ENCODE results near the gene ARHGAP9. TPM values are rescaled to one million over a fixed set of nuclear protein-coding genes. Genes with fewer than 3 reads are reported as not detected.
A peak's percentile ranks its signal among the peaks of the same experiment; 100 is the strongest.
"Not testable (repeated sequence)": the region's sequence is repeated elsewhere in the genome, so short reads cannot be mapped to it uniquely, and the experiment has no call there.

Gene ARHGAP9
- total RNA-seq, 1 donor from 2014 or later = 54.2 TPM

- Histone ChIP-seq H3K4me3 (peak overlapping the region; percentile 90), H3K9me3 (no peaks in the 10 kb centered on the region), H3K27ac (peak overlapping the region; percentile 97), H3K36me3 (peaks cover 47% of the 10 kb centered on the region), H3K27me3 (ENCODE audit: low read depth) (no peaks in the 10 kb centered on the region), H3K4me1 (peaks cover 42% of the 10 kb centered on the region)
- intact Hi-C loops (cut with DNase I) = no loop called here
- DNase-seq (no peak), ATAC-seq (no peak)
- TF ChIP-seq, protein P1, sequence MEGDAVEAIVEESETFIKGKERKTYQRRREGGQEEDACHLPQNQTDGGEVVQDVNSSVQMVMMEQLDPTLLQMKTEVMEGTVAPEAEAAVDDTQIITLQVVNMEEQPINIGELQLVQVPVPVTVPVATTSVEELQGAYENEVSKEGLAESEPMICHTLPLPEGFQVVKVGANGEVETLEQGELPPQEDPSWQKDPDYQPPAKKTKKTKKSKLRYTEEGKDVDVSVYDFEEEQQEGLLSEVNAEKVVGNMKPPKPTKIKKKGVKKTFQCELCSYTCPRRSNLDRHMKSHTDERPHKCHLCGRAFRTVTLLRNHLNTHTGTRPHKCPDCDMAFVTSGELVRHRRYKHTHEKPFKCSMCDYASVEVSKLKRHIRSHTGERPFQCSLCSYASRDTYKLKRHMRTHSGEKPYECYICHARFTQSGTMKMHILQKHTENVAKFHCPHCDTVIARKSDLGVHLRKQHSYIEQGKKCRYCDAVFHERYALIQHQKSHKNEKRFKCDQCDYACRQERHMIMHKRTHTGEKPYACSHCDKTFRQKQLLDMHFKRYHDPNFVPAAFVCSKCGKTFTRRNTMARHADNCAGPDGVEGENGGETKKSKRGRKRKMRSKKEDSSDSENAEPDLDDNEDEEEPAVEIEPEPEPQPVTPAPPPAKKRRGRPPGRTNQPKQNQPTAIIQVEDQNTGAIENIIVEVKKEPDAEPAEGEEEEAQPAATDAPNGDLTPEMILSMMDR (IDR thresholded peaks at IDR 0.05) = no peak
Measured at GRCh38 chr12:57518176-57518919, 38.7 kb upstream of the ARHGAP9 start.

GRCh38 chr12:57517718-57518117 lies 38.1 kb upstream of the ARHGAP9 start:
- H3K9me3 ChIP-seq; DNase-seq; intact Hi-C loops (cut with DNase I); H3K27me3 ChIP-seq (ENCODE audit: low read depth); ATAC-seq: not testable (repeated sequence)
- Histone ChIP-seq H3K27ac (peak overlapping the region; percentile 97), H3K4me3 (peak overlapping the region; percentile 90), H3K36me3 (peaks cover 53% of the 10 kb centered on the region), H3K4me1 (peaks cover 41% of the 10 kb centered on the region)

GRCh38 chr12:57517187-57517586 lies 37.5 kb upstream of the ARHGAP9 start:
- intact Hi-C loops (cut with DNase I) = no loop called here
- ATAC-seq (no peak), DNase-seq (no peak)
- TF ChIP-seq, protein P1 (IDR thresholded peaks at IDR 0.05) = no peak
- Histone ChIP-seq H3K36me3 (peaks cover 58% of the 10 kb centered on the region), H3K4me3 (no peak overlapping the region), H3K27me3 (ENCODE audit: low read depth) (no peaks in the 10 kb centered on the region), H3K9me3 (no peaks in the 10 kb centered on the region), H3K27ac (no peak overlapping the region), H3K4me1 (peaks cover 41% of the 10 kb centered on the region)

DNA sequence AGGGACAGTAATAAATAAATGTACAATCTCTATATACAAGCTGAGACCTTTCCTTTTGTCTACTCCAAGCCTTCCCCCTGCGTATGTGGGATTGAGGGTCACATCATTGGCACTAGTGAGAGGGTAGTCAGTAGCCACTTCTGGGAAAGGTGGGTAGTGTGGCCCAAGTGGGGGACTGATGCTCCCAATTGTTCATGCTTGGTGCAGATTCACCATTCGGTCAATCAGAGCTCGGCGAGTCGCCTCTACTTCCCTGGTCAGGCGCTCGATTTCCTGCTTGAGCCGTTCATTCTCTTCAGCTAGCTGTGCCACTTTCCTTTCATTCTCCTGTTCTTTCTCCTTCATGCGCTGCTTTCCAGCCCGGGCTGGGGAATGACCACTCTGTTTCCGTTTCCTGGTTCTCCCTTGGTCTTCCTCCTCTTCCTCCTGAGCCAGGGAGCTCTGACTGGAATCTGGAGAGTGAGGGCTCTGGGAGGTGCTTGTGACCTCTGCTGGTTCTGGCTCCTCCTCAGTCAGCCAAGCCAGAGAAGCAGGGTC lies 37.0 kb upstream of the ARHGAP9 start:
- no peak for ATAC-seq
- Histone ChIP-seq H3K4me3 (no peak overlapping the region), H3K36me3 (peaks cover 63% of the 10 kb centered on the region), H3K27ac (no peak overlapping the region), H3K4me1 (peaks cover 36% of the 10 kb centered on the region), H3K27me3 (ENCODE audit: low read depth) (no peaks in the 10 kb centered on the region), H3K9me3 (no peaks in the 10 kb centered on the region)
- intact Hi-C loops (cut with DNase I) = no loop called here
- no peak for DNase-seq
- TF ChIP-seq, protein P1 (IDR thresholded peaks at IDR 0.05) = no peak

DNA sequence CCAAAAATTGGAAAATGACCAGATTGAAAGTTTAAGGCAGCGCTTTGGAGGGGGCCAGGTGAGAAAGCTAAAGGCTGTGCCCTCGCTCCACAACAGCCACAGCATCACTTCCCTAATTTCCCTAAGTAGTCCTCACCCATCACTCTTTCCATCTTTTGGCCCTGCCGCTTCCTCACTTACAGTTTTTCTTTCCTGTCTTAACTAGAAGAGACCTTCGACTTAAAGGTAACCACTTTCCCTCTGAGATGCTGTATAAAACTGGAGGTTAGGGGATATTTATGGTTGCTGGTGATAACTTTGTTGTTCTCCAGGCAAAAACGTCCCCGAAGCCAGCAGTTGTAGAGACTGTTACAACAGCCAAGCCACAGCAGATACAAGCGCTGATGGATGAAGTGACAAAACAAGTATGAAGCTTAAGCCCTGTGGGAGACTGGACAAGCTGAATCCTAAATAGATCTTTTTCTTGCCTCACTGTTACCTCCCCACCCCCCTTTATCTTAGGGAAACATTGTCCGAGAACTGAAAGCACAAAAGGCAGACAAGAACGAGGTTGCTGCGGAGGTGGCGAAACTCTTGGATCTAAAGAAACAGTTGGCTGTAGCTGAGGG lies 36.4 kb upstream of the ARHGAP9 start:
- H3K9me3 ChIP-seq = no peaks in the 10 kb centered on the region
- peaks cover 70% of the 10 kb centered on the region for H3K36me3 ChIP-seq
- DNase-seq (no peak), ATAC-seq (no peak)
- no peak overlapping the region for H3K27ac ChIP-seq
- intact Hi-C loops (cut with DNase I) = no loop called here
- H3K4me3 ChIP-seq = no peak overlapping the region
- TF ChIP-seq, protein P1 (IDR thresholded peaks at IDR 0.05) = no peak
- peaks cover 30% of the 10 kb centered on the region for H3K4me1 ChIP-seq
- no peaks in the 10 kb centered on the region for H3K27me3 ChIP-seq (ENCODE audit: low read depth)

- Histone ChIP-seq H3K27me3 (ENCODE audit: low read depth) (no peaks in the 10 kb centered on the region), H3K4me3 (no peak overlapping the region), H3K36me3 (peaks cover 75% of the 10 kb centered on the region), H3K9me3 (no peaks in the 10 kb centered on the region), H3K4me1 (peaks cover 28% of the 10 kb centered on the region), H3K27ac (no peak overlapping the region)
- intact Hi-C loops (cut with DNase I) = no loop called here
- DNase-seq (no peak), ATAC-seq (no peak)
- TF ChIP-seq, protein P1 (IDR thresholded peaks at IDR 0.05) = no peak
Measured at GRCh38 chr12:57515408-57515933, 35.8 kb upstream of the ARHGAP9 start.

Data from lower lobe of right lung (tissue), 2 donors.